ENCODE results near the gene HELZ2. TPM values are rescaled to one million over a fixed set of nuclear protein-coding genes. Genes with fewer than 3 reads are reported as not detected.
A peak's percentile ranks its signal among the peaks of the same experiment; 100 is the strongest.

The HELZ2 gene
- total and polyA plus RNA-seq, 9 donors = 1.8 to 19.6 (median 13.0) TPM

- no peaks in the 10 kb centered on the region for H3K4me1 ChIP-seq (ENCODE audit: insufficient read depth)
- H3K4me3 ChIP-seq = no peak overlapping the region
- peak in 1 of 5 donors; percentile 21 for DNase-seq
- no peaks in the 10 kb centered on the region for H3K27me3 ChIP-seq
- H3K36me3 ChIP-seq = no peaks in the 10 kb centered on the region
- H3K27ac ChIP-seq = no peak overlapping the region
- intact Hi-C loops (cut with DNase I) = no loop called here
- no peak for TF ChIP-seq POLR2A (IDR thresholded peaks at IDR 0.05)
- no peak for TF ChIP-seq EP300 (IDR thresholded peaks at IDR 0.05)
- no peak for TF ChIP-seq CTCF (IDR thresholded peaks at IDR 0.05)
- no peaks in the 10 kb centered on the region for H3K9me3 ChIP-seq
- 55 to 71% (median 65%) methylated on average over 27 of the region's 27 CpGs for WGBS, 3 donors
Observed at GRCh38 chr20:63529180-63529860, 44.7 kb downstream of the HELZ2 start.

- TF ChIP-seq EP300 (IDR thresholded peaks at IDR 0.05) = no peak
- TF ChIP-seq POLR2A (IDR thresholded peaks at IDR 0.05) = no peak
- TF ChIP-seq CTCF (IDR thresholded peaks at IDR 0.05) = no peak
- 65 to 75% (median 68%) methylated on average over 9 of the region's 9 CpGs for WGBS, 3 donors
- peak in 1 of 5 donors; percentile 7 for DNase-seq
Observed at GRCh38 chr20:63527184-63527583, 46.9 kb downstream of the HELZ2 start.

GRCh38 chr20:63525971-63526370 is 48.1 kb downstream of the HELZ2 start:
- H3K9me3 ChIP-seq = no peaks in the 10 kb centered on the region
- 12 to 25% (median 15%) methylated on average over 2 of the region's 2 CpGs for WGBS, 3 donors
- H3K27me3 ChIP-seq = no peaks in the 10 kb centered on the region
- no peaks in the 10 kb centered on the region for H3K36me3 ChIP-seq
- peaks cover 8% of the 10 kb centered on the region for H3K4me1 ChIP-seq (ENCODE audit: insufficient read depth)
- H3K27ac ChIP-seq = no peak overlapping the region
- DNase-seq = peak in 1 of 5 donors; percentile 23
- H3K4me3 ChIP-seq = no peak overlapping the region
- intact Hi-C loops (cut with DNase I) = no loop called here
- TF ChIP-seq CTCF (IDR thresholded peaks at IDR 0.05) (no peak), EP300 (IDR thresholded peaks at IDR 0.05) (no peak), POLR2A (IDR thresholded peaks at IDR 0.05) (no peak)

More at GRCh38 chr20:63527184-63527583, 46.9 kb downstream of the HELZ2 start:
- no peak overlapping the region for H3K4me3 ChIP-seq
- H3K36me3 ChIP-seq = no peaks in the 10 kb centered on the region
- no peaks in the 10 kb centered on the region for H3K27me3 ChIP-seq
- H3K4me1 ChIP-seq (ENCODE audit: insufficient read depth) = no peaks in the 10 kb centered on the region
- intact Hi-C loops (cut with DNase I) = no loop called here
- H3K27ac ChIP-seq = no peak overlapping the region
- no peaks in the 10 kb centered on the region for H3K9me3 ChIP-seq

- Histone ChIP-seq H3K27me3 (no peaks in the 10 kb centered on the region), H3K27ac (no peak overlapping the region), H3K36me3 (no peaks in the 10 kb centered on the region), H3K9me3 (no peaks in the 10 kb centered on the region), H3K4me3 (no peak overlapping the region), H3K4me1 (ENCODE audit: insufficient read depth) (peaks cover 8% of the 10 kb centered on the region)
- intact Hi-C loops (cut with DNase I) = no loop called here
- TF ChIP-seq POLR2A (IDR thresholded peaks at IDR 0.05) (no peak), EP300 (IDR thresholded peaks at IDR 0.05) (no peak), CTCF (IDR thresholded peaks at IDR 0.05) (no peak)
- WGBS, 3 donors = 35 to 53% (median 41%) methylated on average over 3 of the region's 3 CpGs
- DNase-seq = no peak
Observed at GRCh38 chr20:63525185-63525584, 48.9 kb downstream of the HELZ2 start.

Other genes with a start within 250 kb of the HELZ2 start
- gene CHRNA4, start 212.9 kb downstream of the HELZ2 start, total RNA-seq = 1 to 10 TPM in 3 of 7 donors, under 1 TPM in 3, not detected in 1; 0.15 to 2.9 (median 0.77) TPM
- gene CHRNA4, start 212.9 kb downstream of the HELZ2 start, polyA plus RNA-seq = under 1 TPM in 1 of 2 donors, not detected in 1; 0.06 TPM
- not detected for gene KCNQ2, start 101.6 kb downstream of the HELZ2 start, total RNA-seq
- gene KCNQ2, start 101.6 kb downstream of the HELZ2 start, polyA plus RNA-seq = not detected
- under 1 TPM; 0.36 to 0.94 (median 0.69) TPM for gene EEF1A2, start 75.2 kb downstream of the HELZ2 start, total RNA-seq
- gene EEF1A2, start 75.2 kb downstream of the HELZ2 start, polyA plus RNA-seq = 1 to 10 TPM in 1 of 2 donors, under 1 TPM in 1; 0.25 to 1.3 TPM
- gene PPDPF, start 53.5 kb downstream of the HELZ2 start, total RNA-seq = 100 to 1,000 TPM in 6 of 7 donors, 10 to 100 TPM in 1; 53.8 to 315 (median 201) TPM
- gene PPDPF, start 53.5 kb downstream of the HELZ2 start, polyA plus RNA-seq = 100 to 1,000 TPM in 1 of 2 donors, 1 to 10 TPM in 1; 4.9 to 232 TPM
- gene PTK6, start 36.9 kb downstream of the HELZ2 start, total RNA-seq = under 1 TPM in 5 of 7 donors, not detected in 2; 0.08 to 0.46 (median 0.15) TPM
- gene PTK6, start 36.9 kb downstream of the HELZ2 start, polyA plus RNA-seq = under 1 TPM; 0.07 to 0.08 TPM
- not detected for gene SRMS, start 26.5 kb downstream of the HELZ2 start, total RNA-seq
- gene SRMS, start 26.5 kb downstream of the HELZ2 start, polyA plus RNA-seq = not detected
- gene FNDC11, start 20.1 kb downstream of the HELZ2 start, total RNA-seq = 1 to 10 TPM in 1 of 7 donors, under 1 TPM in 5, not detected in 1; 0.10 to 5.5 (median 0.36) TPM
- under 1 TPM in 1 of 2 donors, not detected in 1; 0.35 TPM for gene FNDC11, start 20.1 kb downstream of the HELZ2 start, polyA plus RNA-seq
- 10 to 100 TPM in 3 of 7 donors, 1 to 10 TPM in 4; 9.1 to 14.7 (median 9.7) TPM for gene GMEB2, start 52.9 kb upstream of the HELZ2 start, total RNA-seq
- 1 to 10 TPM; 4.1 to 8.6 TPM for gene GMEB2, start 52.9 kb upstream of the HELZ2 start, polyA plus RNA-seq
- 10 to 100 TPM; 17.3 to 91.1 (median 58.7) TPM for gene STMN3, start 79.2 kb upstream of the HELZ2 start, total RNA-seq
- gene STMN3, start 79.2 kb upstream of the HELZ2 start, polyA plus RNA-seq = 10 to 100 TPM in 1 of 2 donors, 1 to 10 TPM in 1; 7.4 to 62.1 TPM
- 10 to 100 TPM; 17.0 to 44.2 (median 24.1) TPM for gene RTEL1, start 84.1 kb upstream of the HELZ2 start, total RNA-seq
- 10 to 100 TPM in 1 of 2 donors, 1 to 10 TPM in 1; 6.2 to 11.9 TPM for gene RTEL1, start 84.1 kb upstream of the HELZ2 start, polyA plus RNA-seq
- gene TNFRSF6B, start 122.4 kb upstream of the HELZ2 start, total RNA-seq = 1 to 10 TPM; 2.0 to 6.4 (median 4.1) TPM
- 1 to 10 TPM in 1 of 2 donors, not detected in 1; 7.0 TPM for gene TNFRSF6B, start 122.4 kb upstream of the HELZ2 start, polyA plus RNA-seq
- gene ARFRP1, start 133.7 kb upstream of the HELZ2 start, total RNA-seq = 10 to 100 TPM; 25.6 to 59.5 (median 47.4) TPM
- gene ARFRP1, start 133.7 kb upstream of the HELZ2 start, polyA plus RNA-seq = 10 to 100 TPM; 15.3 to 38.5 TPM
- 10 to 100 TPM; 14.0 to 25.6 (median 18.9) TPM for gene ZGPAT, start 133.8 kb upstream of the HELZ2 start, total RNA-seq
- gene ZGPAT, start 133.8 kb upstream of the HELZ2 start, polyA plus RNA-seq = 10 to 100 TPM in 1 of 2 donors, 1 to 10 TPM in 1; 1.7 to 26.4 TPM
- gene LIME1, start 162.4 kb upstream of the HELZ2 start, total RNA-seq = 10 to 100 TPM in 4 of 7 donors, 1 to 10 TPM in 3; 7.5 to 21.6 (median 13.7) TPM
- gene LIME1, start 162.4 kb upstream of the HELZ2 start, polyA plus RNA-seq = 10 to 100 TPM in 1 of 2 donors, under 1 TPM in 1; 0.15 to 15.6 TPM
- 100 to 1,000 TPM in 5 of 7 donors, 10 to 100 TPM in 2; 20.6 to 199 (median 104) TPM for gene SLC2A4RG, start 165.5 kb upstream of the HELZ2 start, total RNA-seq
- 10 to 100 TPM in 1 of 2 donors, 1 to 10 TPM in 1; 2.2 to 66.7 TPM for gene SLC2A4RG, start 165.5 kb upstream of the HELZ2 start, polyA plus RNA-seq